ENCODE data around the gene SOX6.

Gene SOX6

DNA sequence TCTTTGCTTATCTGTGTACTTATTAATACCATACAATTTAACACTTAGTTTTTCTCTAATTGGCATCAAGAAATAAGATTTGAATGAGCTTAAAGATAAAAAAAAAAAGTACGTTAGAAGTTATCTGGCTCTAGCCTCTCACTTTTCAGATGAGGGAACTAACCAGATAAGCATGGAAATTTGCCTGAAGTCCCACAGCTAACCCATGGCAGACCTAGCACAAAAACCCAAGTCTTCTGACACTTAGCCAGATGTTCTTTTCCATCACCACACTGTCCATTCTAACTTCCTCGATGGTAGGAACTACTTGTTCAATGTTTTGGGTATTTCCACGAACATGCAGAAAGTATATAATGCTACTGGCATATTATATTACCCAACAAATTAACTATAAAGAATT is 7.4 kb upstream of the SOX6 start:
- no peak for TF ChIP-seq TAF1 (IDR thresholded peaks at IDR 0.05; ENCODE audit: borderline replicate concordance, insufficient read depth, low read length)
- no peak for TF ChIP-seq POLR2AphosphoS5 (IDR thresholded peaks at IDR 0.05; ENCODE audit: low read depth, low read length)

DNA sequence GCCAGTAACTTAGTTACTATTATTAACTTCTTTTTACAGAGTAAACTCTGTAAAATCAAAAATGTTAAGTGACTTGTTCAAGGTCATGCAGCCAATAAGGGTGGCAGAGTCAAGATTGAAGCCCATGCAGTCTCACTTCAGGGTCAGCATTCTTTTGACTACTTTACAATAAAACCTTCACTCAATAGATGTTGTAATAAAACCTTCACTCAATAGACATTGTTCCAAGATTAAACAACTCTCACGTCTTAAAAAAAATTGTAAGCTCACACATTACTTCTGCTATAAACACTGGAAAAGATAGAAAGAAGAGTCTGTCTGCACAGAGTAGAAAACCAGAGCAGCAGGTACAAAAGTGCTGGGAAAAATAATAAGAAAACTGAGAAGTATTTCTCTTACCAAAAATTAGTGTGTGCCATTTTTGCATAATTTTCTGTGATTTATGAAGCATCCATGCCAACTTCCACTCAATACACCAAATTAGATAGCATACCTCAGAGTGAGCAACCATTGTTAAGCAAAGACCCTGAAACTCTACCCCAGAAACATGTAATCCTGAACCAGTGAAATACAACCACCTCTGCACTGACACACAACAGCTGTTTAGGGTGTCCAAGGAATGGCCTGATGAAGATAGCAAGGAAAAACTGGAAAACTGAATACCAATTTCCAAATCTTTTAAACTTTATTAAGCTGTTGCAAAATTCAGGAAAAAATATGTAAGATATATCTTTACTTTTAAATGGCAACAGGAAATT is 4.9 kb upstream of the SOX6 start:
- TF ChIP-seq POLR2AphosphoS5 (IDR thresholded peaks at IDR 0.05; ENCODE audit: low read depth, low read length) (no peak), FOXP2 (optimal IDR thresholded peaks at IDR 0.05; ENCODE audit: borderline replicate concordance, extremely low read depth, extremely low read length, insufficient read depth) (no peak), TAF1 (IDR thresholded peaks at IDR 0.05; ENCODE audit: borderline replicate concordance, insufficient read depth, low read length) (no peak), SIN3A (IDR thresholded peaks at IDR 0.05; ENCODE audit: borderline replicate concordance, insufficient read depth, low read length) (no peak)
- TF ChIP-seq, protein P1, sequence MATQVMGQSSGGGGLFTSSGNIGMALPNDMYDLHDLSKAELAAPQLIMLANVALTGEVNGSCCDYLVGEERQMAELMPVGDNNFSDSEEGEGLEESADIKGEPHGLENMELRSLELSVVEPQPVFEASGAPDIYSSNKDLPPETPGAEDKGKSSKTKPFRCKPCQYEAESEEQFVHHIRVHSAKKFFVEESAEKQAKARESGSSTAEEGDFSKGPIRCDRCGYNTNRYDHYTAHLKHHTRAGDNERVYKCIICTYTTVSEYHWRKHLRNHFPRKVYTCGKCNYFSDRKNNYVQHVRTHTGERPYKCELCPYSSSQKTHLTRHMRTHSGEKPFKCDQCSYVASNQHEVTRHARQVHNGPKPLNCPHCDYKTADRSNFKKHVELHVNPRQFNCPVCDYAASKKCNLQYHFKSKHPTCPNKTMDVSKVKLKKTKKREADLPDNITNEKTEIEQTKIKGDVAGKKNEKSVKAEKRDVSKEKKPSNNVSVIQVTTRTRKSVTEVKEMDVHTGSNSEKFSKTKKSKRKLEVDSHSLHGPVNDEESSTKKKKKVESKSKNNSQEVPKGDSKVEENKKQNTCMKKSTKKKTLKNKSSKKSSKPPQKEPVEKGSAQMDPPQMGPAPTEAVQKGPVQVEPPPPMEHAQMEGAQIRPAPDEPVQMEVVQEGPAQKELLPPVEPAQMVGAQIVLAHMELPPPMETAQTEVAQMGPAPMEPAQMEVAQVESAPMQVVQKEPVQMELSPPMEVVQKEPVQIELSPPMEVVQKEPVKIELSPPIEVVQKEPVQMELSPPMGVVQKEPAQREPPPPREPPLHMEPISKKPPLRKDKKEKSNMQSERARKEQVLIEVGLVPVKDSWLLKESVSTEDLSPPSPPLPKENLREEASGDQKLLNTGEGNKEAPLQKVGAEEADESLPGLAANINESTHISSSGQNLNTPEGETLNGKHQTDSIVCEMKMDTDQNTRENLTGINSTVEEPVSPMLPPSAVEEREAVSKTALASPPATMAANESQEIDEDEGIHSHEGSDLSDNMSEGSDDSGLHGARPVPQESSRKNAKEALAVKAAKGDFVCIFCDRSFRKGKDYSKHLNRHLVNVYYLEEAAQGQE (IDR thresholded peaks at IDR 0.05; ENCODE audit: insufficient read depth in 1 of 2, low read depth in 2 of 2, low read length in 2 of 2) = no peak

DNA sequence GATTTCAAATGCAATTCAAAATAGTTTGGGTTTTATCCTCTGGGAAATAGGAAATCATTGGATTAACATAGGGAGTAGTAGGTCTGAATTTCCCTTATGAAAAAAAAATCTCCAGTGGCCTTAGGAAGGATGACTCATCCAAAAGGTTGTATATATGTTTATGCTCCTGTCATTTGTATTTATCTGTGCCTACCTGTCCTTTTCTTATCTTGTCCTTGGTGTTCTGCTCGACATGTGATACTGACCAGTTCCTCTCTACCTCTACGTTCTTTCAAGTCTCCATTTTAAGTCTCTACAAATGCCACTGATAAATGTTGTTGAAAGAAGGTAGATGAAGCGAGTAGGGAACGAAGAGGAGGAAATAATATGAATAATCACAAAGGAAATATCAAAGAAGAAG is 3.0 kb upstream of the SOX6 start:
- no peak for TF ChIP-seq TAF1 (IDR thresholded peaks at IDR 0.05; ENCODE audit: borderline replicate concordance, insufficient read depth, low read length)
- TF ChIP-seq, protein P1 (IDR thresholded peaks at IDR 0.05; ENCODE audit: insufficient read depth in 1 of 2, low read depth in 2 of 2, low read length in 2 of 2) = no peak
- no peak for TF ChIP-seq FOXP2 (optimal IDR thresholded peaks at IDR 0.05; ENCODE audit: borderline replicate concordance, extremely low read depth, extremely low read length, insufficient read depth)
- no peak for TF ChIP-seq POLR2AphosphoS5 (IDR thresholded peaks at IDR 0.05; ENCODE audit: low read depth, low read length)
- TF ChIP-seq SIN3A (IDR thresholded peaks at IDR 0.05; ENCODE audit: borderline replicate concordance, insufficient read depth, low read length) = no peak

DNA sequence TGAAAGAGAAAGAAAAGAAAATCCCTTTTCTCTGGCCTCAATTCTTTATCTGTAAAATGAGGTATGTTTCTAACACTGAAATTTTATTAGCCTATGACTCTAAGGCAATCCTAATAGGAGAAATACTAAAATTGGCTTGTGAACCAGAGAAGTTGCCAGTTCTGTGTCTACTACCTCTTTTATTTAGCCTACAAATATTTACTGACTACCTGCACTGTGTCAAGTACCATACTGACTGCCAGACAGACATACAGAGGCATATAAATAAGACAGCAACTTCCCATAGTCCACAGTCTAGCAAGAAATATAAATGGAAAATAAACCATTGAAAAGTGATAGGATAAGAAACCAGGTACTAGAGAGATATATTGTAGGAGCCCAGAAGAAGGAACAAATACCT is 2.4 kb upstream of the SOX6 start:
- TF ChIP-seq SIN3A (IDR thresholded peaks at IDR 0.05; ENCODE audit: borderline replicate concordance, insufficient read depth, low read length) = no peak
- no peak for TF ChIP-seq POLR2AphosphoS5 (IDR thresholded peaks at IDR 0.05; ENCODE audit: low read depth, low read length)
- no peak for TF ChIP-seq TAF1 (IDR thresholded peaks at IDR 0.05; ENCODE audit: borderline replicate concordance, insufficient read depth, low read length)
- TF ChIP-seq, protein P1 (IDR thresholded peaks at IDR 0.05; ENCODE audit: insufficient read depth in 1 of 2, low read depth in 2 of 2, low read length in 2 of 2) = no peak
- TF ChIP-seq FOXP2 (optimal IDR thresholded peaks at IDR 0.05; ENCODE audit: borderline replicate concordance, extremely low read depth, extremely low read length, insufficient read depth) = no peak

DNA sequence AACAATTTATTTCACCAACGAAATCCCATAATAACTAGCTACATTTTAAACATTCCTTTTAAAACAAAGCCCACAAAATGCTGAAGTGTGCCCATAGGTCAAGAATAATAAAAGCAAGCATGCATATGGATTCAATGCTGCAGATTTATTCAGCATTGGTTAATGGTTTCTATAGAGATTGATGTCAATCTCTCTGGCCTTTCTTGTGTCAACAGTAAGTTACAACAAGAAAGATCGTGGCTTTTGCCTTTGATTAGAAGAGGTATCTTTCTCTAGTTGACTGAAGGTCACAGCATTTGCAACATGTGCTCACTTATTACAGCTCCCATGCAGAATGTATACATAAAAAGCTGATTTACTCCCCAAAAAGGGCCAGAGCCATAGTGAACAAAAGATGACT is 1.4 kb upstream of the SOX6 start:
- TF ChIP-seq, protein P1 (IDR thresholded peaks at IDR 0.05; ENCODE audit: insufficient read depth in 1 of 2, low read depth in 2 of 2, low read length in 2 of 2) = no peak
- no peak for TF ChIP-seq POLR2AphosphoS5 (IDR thresholded peaks at IDR 0.05; ENCODE audit: low read depth, low read length)
- no peak for TF ChIP-seq FOXP2 (optimal IDR thresholded peaks at IDR 0.05; ENCODE audit: borderline replicate concordance, extremely low read depth, extremely low read length, insufficient read depth)
- no peak for TF ChIP-seq SIN3A (IDR thresholded peaks at IDR 0.05; ENCODE audit: borderline replicate concordance, insufficient read depth, low read length)
- no peak for TF ChIP-seq TAF1 (IDR thresholded peaks at IDR 0.05; ENCODE audit: borderline replicate concordance, insufficient read depth, low read length)
